Subcutaneous abdominal adipose tissue (tissue), 5 donors: ENCODE measurements around the gene ITGA11.

Experiments used
- H3K27ac ChIP-seq: one replicate; pipeline ENCODE4 v1.7.0; 2013; ENCODE audit warnings: low read depth, mild to moderate bottlenecking, inconsistent platforms, low read length, moderate library complexity
- H3K27me3 ChIP-seq, 5 donors: one replicate each; pipeline ENCODE4 v1.7.0; 2013; ENCODE audit warnings: low read length in 5 of 5, inconsistent platforms in 1 of 5; ENCODE audit not compliant: control insufficient read depth in 5 of 5, insufficient read depth in 4 of 5
- H3K36me3 ChIP-seq, 5 donors: one replicate each; pipeline ENCODE4 v1.7.0; 2013; ENCODE audit warnings: low read length in 5 of 5; ENCODE audit not compliant: control insufficient read depth in 5 of 5, insufficient read depth in 5 of 5
- H3K4me1 ChIP-seq, 5 donors: one replicate each; pipeline ENCODE4 v1.7.0; 2013; ENCODE audit warnings: low read length in 5 of 5, mild to moderate bottlenecking in 3 of 5, moderate library complexity in 1 of 5; ENCODE audit not compliant: control insufficient read depth in 5 of 5, insufficient read depth in 5 of 5
- H3K4me3 ChIP-seq, 5 donors: one replicate each; pipeline ENCODE4 v1.7.0; 2013; ENCODE audit warnings: low read length in 5 of 5, low read depth in 1 of 5
- H3K9ac ChIP-seq, 5 donors: one replicate each; pipeline ENCODE4 v1.7.0; 2013; ENCODE audit warnings: low read length in 5 of 5, mild to moderate bottlenecking in 4 of 5, moderate library complexity in 3 of 5
- H3K9me3 ChIP-seq, 5 donors: one replicate each; pipeline ENCODE4 v1.7.0; 2013; ENCODE audit warnings: low read length in 5 of 5; ENCODE audit not compliant: control insufficient read depth in 5 of 5
- donor health status: healthy.
- donor health status: healthy.
- donor health status: healthy.
- donor health status: healthy.
- donor health status: healthy.

ITGA11 gene

DNA sequence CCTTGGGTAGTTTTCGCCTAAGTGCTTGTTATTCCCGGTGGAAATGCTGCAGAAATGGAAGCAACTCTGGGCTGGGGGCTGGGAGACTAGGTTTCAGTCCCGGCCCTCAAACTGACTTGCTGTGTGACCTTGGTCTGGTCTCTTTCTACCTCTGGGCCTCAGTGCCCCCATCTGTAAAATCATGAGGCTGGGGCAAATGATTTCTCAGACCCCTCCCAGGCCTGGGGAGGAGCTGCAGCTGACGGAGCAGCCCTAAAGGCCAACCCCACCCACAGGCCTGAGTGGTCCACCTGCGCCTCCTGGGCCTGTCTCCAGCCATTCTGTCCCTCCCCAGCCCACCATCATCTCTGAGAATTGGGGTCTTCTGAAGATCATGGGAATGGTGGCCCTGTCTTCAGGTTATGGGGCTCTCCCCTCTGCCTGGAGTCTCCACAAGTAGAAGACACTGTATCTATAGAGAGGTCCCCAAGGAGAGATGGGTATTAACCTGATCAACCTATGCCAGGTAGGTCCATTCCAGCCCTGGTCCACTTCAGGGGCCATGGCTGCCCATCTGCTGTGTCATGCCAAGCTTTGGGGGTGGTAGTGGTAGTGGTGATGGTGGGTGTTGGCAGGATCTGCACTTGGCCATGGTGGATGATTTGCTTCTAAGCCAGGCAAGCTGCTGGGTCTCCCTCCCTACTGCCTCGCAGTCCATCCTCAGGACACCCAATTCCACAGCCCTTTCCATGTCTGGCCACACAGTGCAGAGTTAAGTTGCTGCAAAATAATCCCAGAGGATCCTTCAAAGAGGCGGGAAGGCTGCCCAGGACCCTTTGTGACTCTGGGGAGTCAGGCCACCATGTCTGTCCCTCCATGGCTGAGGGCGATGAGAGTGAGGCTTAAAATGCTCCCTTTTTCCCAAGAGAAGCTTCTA, 46.0 kb downstream of the ITGA11 start:
- peaks cover 1 to 12% (median 7%) of the 10 kb centered on the region in 5 donors for H3K4me1 ChIP-seq
- H3K4me3 ChIP-seq = no peak overlapping the region
- H3K36me3 ChIP-seq = no peaks in the 10 kb centered on the region
- no peaks in the 10 kb centered on the region for H3K9me3 ChIP-seq
- H3K27me3 ChIP-seq = peaks cover 0 to 4% (median 0%) of the 10 kb centered on the region in 5 donors
- H3K27ac ChIP-seq = no peak overlapping the region
- no peak overlapping the region for H3K9ac ChIP-seq

DNA sequence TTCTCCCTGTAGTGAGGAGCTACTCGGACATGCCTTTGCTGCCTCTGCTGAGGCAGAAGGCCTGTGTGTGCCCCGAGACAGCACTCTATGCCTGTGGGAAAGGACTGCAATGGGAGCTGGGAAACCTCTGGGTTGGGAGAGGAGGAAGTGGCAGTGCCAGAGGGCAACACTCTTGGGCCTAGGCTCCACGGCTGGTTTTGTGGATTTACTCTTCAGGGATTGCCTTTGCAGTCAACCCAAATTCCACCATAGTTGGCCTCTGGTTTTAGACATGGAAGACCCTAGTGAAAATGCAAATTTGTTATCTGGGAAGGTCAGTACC, 46.8 kb downstream of the ITGA11 start:
- Histone ChIP-seq H3K4me1 (peaks cover 0 to 12% (median 7%) of the 10 kb centered on the region in 5 donors), H3K27me3 (peaks cover 0 to 4% (median 0%) of the 10 kb centered on the region in 5 donors), H3K36me3 (no peaks in the 10 kb centered on the region), H3K4me3 (no peak overlapping the region), H3K9me3 (no peaks in the 10 kb centered on the region), H3K9ac (no peak overlapping the region), H3K27ac (no peak overlapping the region)

GRCh38 chr15:68384451-68385239, 47.3 kb downstream of the ITGA11 start:
- H3K4me3 ChIP-seq = no peak overlapping the region
- H3K9ac ChIP-seq = peak overlapping the region in 1 of 5 donors; percentile 21
- no peak overlapping the region for H3K27ac ChIP-seq
- H3K27me3 ChIP-seq = peaks cover 0 to 4% (median 0%) of the 10 kb centered on the region in 5 donors
- H3K9me3 ChIP-seq = no peaks in the 10 kb centered on the region
- H3K4me1 ChIP-seq = peaks cover 0 to 12% (median 7%) of the 10 kb centered on the region in 5 donors
- no peaks in the 10 kb centered on the region for H3K36me3 ChIP-seq

- Histone ChIP-seq H3K4me1 (peaks cover 0 to 12% (median 7%) of the 10 kb centered on the region in 5 donors), H3K9ac (no peak overlapping the region), H3K9me3 (no peaks in the 10 kb centered on the region), H3K27me3 (peaks cover 0 to 4% (median 0%) of the 10 kb centered on the region in 5 donors), H3K36me3 (no peaks in the 10 kb centered on the region), H3K4me3 (no peak overlapping the region), H3K27ac (no peak overlapping the region)
These were observed 48.5 kb downstream of the ITGA11 start for GRCh38 chr15:68383161-68384074.

GRCh38 chr15:68382286-68383007, 49.5 kb downstream of the ITGA11 start:
- Histone ChIP-seq H3K27me3 (no peaks in the 10 kb centered on the region), H3K9ac (no peak overlapping the region), H3K4me1 (peaks cover 0 to 12% (median 7%) of the 10 kb centered on the region in 5 donors), H3K4me3 (no peak overlapping the region), H3K27ac (no peak overlapping the region), H3K9me3 (no peaks in the 10 kb centered on the region), H3K36me3 (no peaks in the 10 kb centered on the region)

DNA sequence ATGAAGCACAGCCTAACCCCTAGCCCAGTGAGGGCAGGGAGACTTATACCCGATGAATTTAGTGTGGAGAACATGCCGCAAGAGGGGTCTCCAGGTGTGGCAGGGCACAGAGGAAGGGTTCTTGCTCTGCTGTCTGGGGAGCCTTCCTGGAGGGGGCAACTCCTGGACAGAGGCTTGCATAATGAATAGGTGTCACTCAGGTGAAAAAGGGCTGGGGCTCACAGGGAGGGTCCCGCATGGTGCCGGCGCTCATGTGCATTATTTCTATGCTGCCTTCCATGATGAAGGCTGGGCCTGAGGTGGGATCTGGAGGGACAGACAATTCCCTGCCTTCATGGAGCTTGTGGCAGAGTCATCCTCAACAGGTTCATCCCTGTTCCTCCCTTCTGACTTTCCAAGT, 51.5 kb downstream of the ITGA11 start:
- no peak overlapping the region for H3K9ac ChIP-seq
- H3K4me3 ChIP-seq = no peak overlapping the region
- no peaks in the 10 kb centered on the region for H3K9me3 ChIP-seq
- peaks cover 0 to 12% (median 7%) of the 10 kb centered on the region in 5 donors for H3K4me1 ChIP-seq
- H3K27ac ChIP-seq = no peak overlapping the region
- H3K27me3 ChIP-seq = no peaks in the 10 kb centered on the region
- no peaks in the 10 kb centered on the region for H3K36me3 ChIP-seq

DNA sequence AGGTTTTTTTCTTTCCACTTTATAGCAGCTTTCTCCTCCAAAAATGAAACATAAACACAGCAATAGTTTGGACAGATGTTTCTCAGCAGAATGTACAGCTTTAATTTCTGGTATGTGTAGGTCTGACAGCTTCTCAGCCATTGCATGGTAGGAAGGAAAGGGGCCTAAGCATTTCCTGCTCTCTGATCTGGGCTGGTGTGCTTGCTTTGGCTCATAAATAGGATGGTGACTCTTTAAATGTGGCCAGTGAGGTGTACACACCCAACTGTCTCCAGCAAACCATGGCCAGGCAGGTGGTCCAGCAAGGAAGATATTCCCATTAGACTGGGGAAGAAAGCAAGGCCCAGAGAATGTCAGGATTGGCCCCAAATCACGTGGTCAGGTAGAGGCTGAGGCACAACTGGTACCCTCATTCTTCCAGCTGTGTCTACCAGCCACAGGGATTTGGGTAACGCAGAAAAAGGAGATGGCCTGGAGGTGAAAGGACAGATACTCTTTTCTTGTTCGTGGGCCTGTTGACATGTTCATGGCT, 52.1 kb downstream of the ITGA11 start:
- H3K4me3 ChIP-seq = no peak overlapping the region
- no peak overlapping the region for H3K9ac ChIP-seq
- H3K4me1 ChIP-seq = peaks cover 0 to 11% (median 7%) of the 10 kb centered on the region in 5 donors
- no peaks in the 10 kb centered on the region for H3K27me3 ChIP-seq
- H3K36me3 ChIP-seq = no peaks in the 10 kb centered on the region
- H3K9me3 ChIP-seq = no peaks in the 10 kb centered on the region
- H3K27ac ChIP-seq = no peak overlapping the region

- Histone ChIP-seq H3K9ac (no peak overlapping the region), H3K9me3 (no peaks in the 10 kb centered on the region), H3K27ac (no peak overlapping the region), H3K36me3 (no peaks in the 10 kb centered on the region), H3K4me3 (no peak overlapping the region), H3K4me1 (peaks cover 0 to 5% (median 2%) of the 10 kb centered on the region in 5 donors), H3K27me3 (no peaks in the 10 kb centered on the region)
These were observed 52.8 kb downstream of the ITGA11 start for GRCh38 chr15:68379058-68379758.
